Activated T-helper 1 cell treated with anti-CD3 and anti-CD28 coated beads, Interleukin-12 subunit alpha, Interleukin-12 subunit beta, Interleukin-2, Interleukin-4 antibody, amounts not matched to agents 30 ng/mL and 10 ng/mL and 1 ng/mL, durations not matched to agents 14 hours and 24 hours and 36 hours (primary cell): ENCODE data around the gene ATP10B. TPM values are rescaled to one million over a fixed set of nuclear protein-coding genes. Genes with fewer than 3 reads are reported as not detected.

Experiments used
- DNase-seq: peaks from one replicate; pipeline ENCODE4 v3.0.0; 2021; ENCODE audit warnings: low spot score
- H3K27ac Mint-ChIP-seq: one replicate; pipeline ENCODE4 v1.8.0; 2021; ENCODE audit warnings: mild to moderate bottlenecking, mixed read lengths
- H3K27me3 Mint-ChIP-seq: one replicate; pipeline ENCODE4 v1.8.0; 2022; ENCODE audit warnings: mild to moderate bottlenecking, moderate library complexity, mixed read lengths; ENCODE audit not compliant: insufficient read depth
- H3K36me3 Mint-ChIP-seq: one replicate; pipeline ENCODE4 v1.8.0; 2021; ENCODE audit warnings: low read depth, mixed read lengths
- H3K4me1 Mint-ChIP-seq: one replicate; pipeline ENCODE4 v1.8.0; 2021; ENCODE audit warnings: low read depth, mixed read lengths
- H3K4me3 Mint-ChIP-seq: one replicate; pipeline ENCODE4 v1.8.0; 2021; ENCODE audit warnings: mild to moderate bottlenecking, moderate library complexity, mixed read lengths
- H3K9me3 Mint-ChIP-seq: one replicate; pipeline ENCODE4 v1.8.0; 2021; ENCODE audit warnings: mixed read lengths
- intact Hi-C: fragments of 100-400 bp; cut with micrococcal nuclease; formaldehyde crosslinking; loops from one replicate; pipeline ENCODE4 v1.15.1; 2024
- total RNA-seq: library from RNA; stranded (reverse); gene quantifications from 2 replicates; pipeline ENCODE4 v1.2.3, GENCODE V29; 2022

ATP10B gene
- total RNA-seq, 1 donor from 2014 or later, result not detected

GRCh38 chr5:160799184-160799583 lies 52.8 kb downstream of the ATP10B start:
- H3K27ac Mint-ChIP-seq, result no peak overlapping the region

GRCh38 chr5:160797020-160797419 lies 55.0 kb downstream of the ATP10B start:
- no peak overlapping the region for H3K27ac Mint-ChIP-seq
- H3K36me3 Mint-ChIP-seq, result no peaks in the 10 kb centered on the region
- H3K4me1 Mint-ChIP-seq, result no peaks in the 10 kb centered on the region
- H3K9me3 Mint-ChIP-seq, result no peaks in the 10 kb centered on the region
- H3K27me3 Mint-ChIP-seq, result no peaks in the 10 kb centered on the region
- intact Hi-C loops, result no loop called here
- H3K4me3 Mint-ChIP-seq, result no peak overlapping the region
- DNase-seq, result no peak

More at GRCh38 chr5:160799184-160799583, 52.8 kb downstream of the ATP10B start:
- Mint-ChIP-seq H3K9me3 (no peaks in the 10 kb centered on the region), H3K36me3 (no peaks in the 10 kb centered on the region), H3K27me3 (no peaks in the 10 kb centered on the region), H3K4me3 (no peak overlapping the region), H3K4me1 (no peaks in the 10 kb centered on the region)
- DNase-seq, result no peak
- intact Hi-C loops, result no loop called here

- Mint-ChIP-seq H3K27ac (no peak overlapping the region), H3K4me1 (no peaks in the 10 kb centered on the region), H3K9me3 (no peaks in the 10 kb centered on the region), H3K4me3 (no peak overlapping the region), H3K27me3 (peaks cover 2% of the 10 kb centered on the region), H3K36me3 (no peaks in the 10 kb centered on the region)
- no peak for DNase-seq
- intact Hi-C loops, result no loop called here
Measured at GRCh38 chr5:160793530-160793899, 58.5 kb downstream of the ATP10B start.

- H3K4me1 Mint-ChIP-seq, result no peaks in the 10 kb centered on the region
- peaks cover 2% of the 10 kb centered on the region for H3K27me3 Mint-ChIP-seq
- no peak for DNase-seq
- H3K4me3 Mint-ChIP-seq, result no peak overlapping the region
- no peak overlapping the region for H3K27ac Mint-ChIP-seq
- no peaks in the 10 kb centered on the region for H3K9me3 Mint-ChIP-seq
- intact Hi-C loops, result no loop called here
- no peaks in the 10 kb centered on the region for H3K36me3 Mint-ChIP-seq
Measured at GRCh38 chr5:160792732-160793529, 59.1 kb downstream of the ATP10B start.

- Mint-ChIP-seq H3K4me3 (no peak overlapping the region), H3K27ac (no peak overlapping the region), H3K9me3 (no peaks in the 10 kb centered on the region), H3K36me3 (no peaks in the 10 kb centered on the region), H3K27me3 (peaks cover 2% of the 10 kb centered on the region), H3K4me1 (no peaks in the 10 kb centered on the region)
- DNase-seq, result no peak
- intact Hi-C loops, result no loop called here
Measured at GRCh38 chr5:160792281-160792680, 59.7 kb downstream of the ATP10B start.

- intact Hi-C loops, result no loop called here
- Mint-ChIP-seq H3K4me1 (no peaks in the 10 kb centered on the region), H3K27ac (no peak overlapping the region)
Measured at GRCh38 chr5:160789219-160789859, 62.7 kb downstream of the ATP10B start.

GRCh38 chr5:160788102-160788660 lies 63.8 kb downstream of the ATP10B start:
- intact Hi-C loops, result no loop called here
- peaks cover 2% of the 10 kb centered on the region for H3K27me3 Mint-ChIP-seq

More at GRCh38 chr5:160789219-160789859, 62.7 kb downstream of the ATP10B start:
- Mint-ChIP-seq H3K4me3 (no peak overlapping the region), H3K27me3 (peaks cover 2% of the 10 kb centered on the region), H3K9me3 (no peaks in the 10 kb centered on the region), H3K36me3 (no peaks in the 10 kb centered on the region)
- DNase-seq, result no peak

GRCh38 chr5:160787240-160787639 lies 64.8 kb downstream of the ATP10B start:
- Mint-ChIP-seq H3K4me1 (no peaks in the 10 kb centered on the region), H3K9me3 (no peaks in the 10 kb centered on the region), H3K4me3 (no peak overlapping the region), H3K27me3 (peaks cover 2% of the 10 kb centered on the region), H3K27ac (no peak overlapping the region), H3K36me3 (no peaks in the 10 kb centered on the region)
- intact Hi-C loops, result loop anchor here (1.0 kb wide), 2 partner anchors 279 to 349 kb away; no protein-coding TSS in a partner anchor
- no peak for DNase-seq

More at GRCh38 chr5:160788102-160788660, 63.8 kb downstream of the ATP10B start:
- no peaks in the 10 kb centered on the region for H3K9me3 Mint-ChIP-seq
- no peak for DNase-seq
- H3K4me1 Mint-ChIP-seq, result no peaks in the 10 kb centered on the region
- H3K27ac Mint-ChIP-seq, result no peak overlapping the region
- H3K4me3 Mint-ChIP-seq, result no peak overlapping the region
- no peaks in the 10 kb centered on the region for H3K36me3 Mint-ChIP-seq

GRCh38 chr5:160774666-160775315 lies 77.2 kb downstream of the ATP10B start:
- H3K27me3 Mint-ChIP-seq, result peaks cover 3% of the 10 kb centered on the region
- H3K4me3 Mint-ChIP-seq, result no peak overlapping the region
- H3K27ac Mint-ChIP-seq, result no peak overlapping the region
- no peaks in the 10 kb centered on the region for H3K36me3 Mint-ChIP-seq
- DNase-seq, result no peak
- intact Hi-C loops, result no loop called here
- no peaks in the 10 kb centered on the region for H3K9me3 Mint-ChIP-seq
- no peaks in the 10 kb centered on the region for H3K4me1 Mint-ChIP-seq

GRCh38 chr5:160773646-160774410 lies 78.2 kb downstream of the ATP10B start:
- H3K9me3 Mint-ChIP-seq, result no peaks in the 10 kb centered on the region
- H3K4me3 Mint-ChIP-seq, result no peak overlapping the region
- no peak for DNase-seq
- H3K27me3 Mint-ChIP-seq, result peaks cover 3% of the 10 kb centered on the region
- H3K4me1 Mint-ChIP-seq, result no peaks in the 10 kb centered on the region
- intact Hi-C loops, result no loop called here
- H3K27ac Mint-ChIP-seq, result no peak overlapping the region
- H3K36me3 Mint-ChIP-seq, result no peaks in the 10 kb centered on the region

GRCh38 chr5:160772854-160773253 lies 79.2 kb downstream of the ATP10B start:
- no peaks in the 10 kb centered on the region for H3K4me1 Mint-ChIP-seq
- no peaks in the 10 kb centered on the region for H3K36me3 Mint-ChIP-seq
- peaks cover 3% of the 10 kb centered on the region for H3K27me3 Mint-ChIP-seq
- no peak for DNase-seq
- H3K4me3 Mint-ChIP-seq, result no peak overlapping the region
- H3K27ac Mint-ChIP-seq, result no peak overlapping the region
- intact Hi-C loops, result no loop called here
- H3K9me3 Mint-ChIP-seq, result no peaks in the 10 kb centered on the region

GRCh38 chr5:160770718-160771117 lies 81.3 kb downstream of the ATP10B start:
- no peaks in the 10 kb centered on the region for H3K9me3 Mint-ChIP-seq
- H3K4me3 Mint-ChIP-seq, result no peak overlapping the region
- no peak for DNase-seq
- no peaks in the 10 kb centered on the region for H3K27me3 Mint-ChIP-seq
- no peaks in the 10 kb centered on the region for H3K36me3 Mint-ChIP-seq
- no peak overlapping the region for H3K27ac Mint-ChIP-seq
- intact Hi-C loops, result no loop called here
- H3K4me1 Mint-ChIP-seq, result no peaks in the 10 kb centered on the region
